ENCODE results near the gene AADACL2.

GRCh38 chr3:151707216-151707615, 26.5 kb upstream of the AADACL2 start:
- TF ChIP-seq POLR2AphosphoS5 (IDR thresholded peaks at IDR 0.05; ENCODE audit: borderline replicate concordance, low read depth, low read length) (no peak), EZH2 (IDR thresholded peaks at IDR 0.05) (no peak)
